ENCODE measurements around the gene TOPORS. TPM values are rescaled to one million over a fixed set of nuclear protein-coding genes. Genes with fewer than 3 reads are reported as not detected.
A peak's percentile ranks its signal among the peaks of the same experiment; 100 is the strongest.

Gene TOPORS
- total RNA-seq, 1 donor from 2014 or later: 15.1 TPM

DNA sequence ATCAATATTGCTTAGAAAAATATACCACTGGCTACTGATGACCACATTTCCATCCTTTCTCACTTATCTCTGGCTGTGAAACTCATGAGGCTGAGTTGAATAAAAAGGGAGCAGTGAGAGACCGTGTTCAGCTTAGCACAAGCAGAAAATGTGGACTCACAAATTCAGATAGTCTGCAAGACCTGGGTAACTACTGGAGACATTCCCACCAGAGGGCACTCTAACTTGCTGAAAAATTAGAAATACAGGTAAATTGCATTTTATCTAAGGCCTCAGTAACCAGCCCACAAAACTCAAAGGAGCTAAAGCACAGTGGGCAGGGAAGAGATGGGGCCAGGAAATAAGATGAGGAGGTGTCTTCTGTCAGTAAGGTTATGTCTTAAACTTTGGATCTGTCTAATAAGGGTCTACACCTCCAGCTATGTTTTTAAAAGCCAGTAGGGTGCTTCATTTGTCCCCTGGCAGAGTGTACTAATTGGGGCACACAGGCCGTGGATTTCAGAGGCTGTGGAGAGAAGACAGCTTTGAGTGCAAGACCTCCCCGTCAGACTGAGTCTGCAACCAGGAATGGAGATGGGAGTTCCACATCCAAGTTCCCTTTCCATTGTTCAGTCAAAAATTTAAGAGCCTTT is 29.2 kb upstream of the TOPORS start:
- H3K4me1 ChIP-seq (ENCODE audit: control insufficient read depth in 3 of 3, insufficient read depth in 3 of 3, low read length in 3 of 3): no peaks in the 10 kb centered on the region
- no peak overlapping the region for H3K9ac ChIP-seq (ENCODE audit: low read depth in 1 of 3, low read length in 3 of 3)
- H3K9me3 ChIP-seq (ENCODE audit: control insufficient read depth in 3 of 3, low read length in 3 of 3): no peaks in the 10 kb centered on the region
- H3K36me3 ChIP-seq (ENCODE audit: control insufficient read depth in 3 of 3, insufficient read depth in 3 of 3, low read length in 3 of 3): no peaks in the 10 kb centered on the region
- H3K27me3 ChIP-seq (ENCODE audit: control insufficient read depth in 3 of 3, insufficient read depth in 3 of 3, low read length in 3 of 3): no peaks in the 10 kb centered on the region
- H3K4me3 ChIP-seq (ENCODE audit: low read length in 3 of 3): no peak overlapping the region
- no peak overlapping the region for H3K27ac ChIP-seq (ENCODE audit: low read depth, low read length)

DNA sequence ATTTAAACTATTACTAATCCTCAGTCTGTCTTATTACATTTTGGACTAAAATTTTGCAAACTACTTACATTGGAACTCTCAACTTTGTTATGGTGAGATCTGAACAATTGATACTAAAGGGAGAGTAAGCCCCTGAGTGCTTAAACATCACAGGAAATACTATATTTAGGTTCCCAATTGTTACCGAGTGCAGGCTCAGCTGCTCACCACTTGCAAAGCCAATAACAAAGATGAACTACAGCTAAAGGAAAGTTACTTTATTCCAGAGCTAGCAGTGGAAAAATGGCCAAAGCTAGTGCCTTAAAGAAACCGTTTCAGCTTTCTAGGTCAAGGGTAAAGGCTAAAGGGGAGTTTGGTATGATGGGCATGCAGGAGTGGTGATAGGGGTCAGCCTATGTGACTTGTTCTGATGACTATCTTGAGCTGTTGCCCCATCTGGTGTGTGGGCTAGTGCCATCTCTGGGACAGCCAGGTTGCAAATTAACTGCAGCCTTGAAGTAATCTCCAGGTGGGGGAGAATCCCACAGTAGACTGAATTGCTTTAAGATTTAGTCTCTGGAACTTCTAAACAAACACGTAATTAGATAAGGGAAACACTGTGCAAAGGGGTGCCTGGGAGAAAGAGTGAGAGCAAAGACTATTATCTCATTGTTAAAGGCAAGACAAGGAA is 28.4 kb upstream of the TOPORS start:
- H3K9me3 ChIP-seq (ENCODE audit: control insufficient read depth in 3 of 3, low read length in 3 of 3): no peaks in the 10 kb centered on the region
- H3K36me3 ChIP-seq (ENCODE audit: control insufficient read depth in 3 of 3, insufficient read depth in 3 of 3, low read length in 3 of 3): no peaks in the 10 kb centered on the region
- no peaks in the 10 kb centered on the region for H3K4me1 ChIP-seq (ENCODE audit: control insufficient read depth in 3 of 3, insufficient read depth in 3 of 3, low read length in 3 of 3)
- no peak overlapping the region for H3K4me3 ChIP-seq (ENCODE audit: low read length in 3 of 3)
- H3K27me3 ChIP-seq (ENCODE audit: control insufficient read depth in 3 of 3, insufficient read depth in 3 of 3, low read length in 3 of 3): no peaks in the 10 kb centered on the region
- H3K9ac ChIP-seq (ENCODE audit: low read depth in 1 of 3, low read length in 3 of 3): no peak overlapping the region
- H3K27ac ChIP-seq (ENCODE audit: low read depth, low read length): no peak overlapping the region

DNA sequence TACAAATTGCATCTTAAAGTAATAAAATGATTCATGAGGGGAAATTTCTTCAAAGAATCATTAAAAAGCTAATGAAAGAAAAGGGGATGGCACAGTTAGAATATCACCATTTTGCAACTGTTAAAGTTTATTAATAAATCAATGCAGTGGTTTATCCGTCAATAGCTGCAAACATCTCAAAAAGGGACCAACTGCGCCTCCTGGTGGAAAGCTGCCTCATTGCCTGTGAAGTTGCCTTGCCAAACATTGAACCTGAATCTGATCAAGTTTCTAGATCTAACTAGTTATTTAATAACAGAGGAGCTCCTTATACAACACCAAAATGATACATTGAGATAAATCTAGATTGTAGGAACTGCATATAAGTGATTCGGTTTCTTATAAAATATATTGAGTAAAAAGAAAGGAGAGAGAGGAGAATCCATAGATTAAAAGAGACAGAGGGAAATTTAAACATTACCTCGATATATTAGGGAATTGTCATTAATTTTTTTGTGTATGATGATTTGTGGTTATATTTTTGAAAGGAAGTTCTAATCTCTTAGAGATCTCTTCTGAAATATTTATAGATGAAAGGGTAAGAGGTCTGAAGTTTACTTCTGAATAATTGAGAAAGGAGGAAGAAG is 27.4 kb upstream of the TOPORS start:
- H3K27me3 ChIP-seq (ENCODE audit: control insufficient read depth in 3 of 3, insufficient read depth in 3 of 3, low read length in 3 of 3): no peaks in the 10 kb centered on the region
- no peak overlapping the region for H3K4me3 ChIP-seq (ENCODE audit: low read length in 3 of 3)
- H3K9ac ChIP-seq (ENCODE audit: low read depth in 1 of 3, low read length in 3 of 3): no peak overlapping the region
- no peaks in the 10 kb centered on the region for H3K9me3 ChIP-seq (ENCODE audit: control insufficient read depth in 3 of 3, low read length in 3 of 3)
- no peaks in the 10 kb centered on the region for H3K4me1 ChIP-seq (ENCODE audit: control insufficient read depth in 3 of 3, insufficient read depth in 3 of 3, low read length in 3 of 3)
- H3K36me3 ChIP-seq (ENCODE audit: control insufficient read depth in 3 of 3, insufficient read depth in 3 of 3, low read length in 3 of 3): no peaks in the 10 kb centered on the region
- no peak overlapping the region for H3K27ac ChIP-seq (ENCODE audit: low read depth, low read length)

DNA sequence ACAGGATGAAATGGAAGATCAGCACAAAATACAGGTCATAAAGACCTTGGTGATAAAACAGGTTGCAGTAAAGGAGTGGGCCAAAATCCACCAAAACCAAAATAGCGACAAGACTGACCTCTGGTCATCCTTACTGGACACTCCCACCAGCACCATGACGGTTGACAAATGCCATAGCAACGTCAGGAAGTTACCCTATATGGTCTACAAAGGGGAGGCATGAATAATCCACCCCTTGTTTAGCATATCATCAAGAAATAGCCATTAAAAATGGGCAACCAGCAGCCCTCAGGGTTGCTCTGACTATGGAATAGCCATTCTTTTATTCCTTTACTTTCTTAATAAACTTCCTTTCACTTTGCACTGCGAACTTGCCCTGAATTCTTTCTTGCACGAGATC is 26.6 kb upstream of the TOPORS start:
- no peaks in the 10 kb centered on the region for H3K4me1 ChIP-seq (ENCODE audit: control insufficient read depth in 3 of 3, insufficient read depth in 3 of 3, low read length in 3 of 3)
- H3K9ac ChIP-seq (ENCODE audit: low read depth in 1 of 3, low read length in 3 of 3): peak overlapping the region in 1 of 3 donors; percentile 57
- no peaks in the 10 kb centered on the region for H3K9me3 ChIP-seq (ENCODE audit: control insufficient read depth in 3 of 3, low read length in 3 of 3)
- H3K36me3 ChIP-seq (ENCODE audit: control insufficient read depth in 3 of 3, insufficient read depth in 3 of 3, low read length in 3 of 3): no peaks in the 10 kb centered on the region
- H3K27me3 ChIP-seq (ENCODE audit: control insufficient read depth in 3 of 3, insufficient read depth in 3 of 3, low read length in 3 of 3): no peaks in the 10 kb centered on the region
- no peak overlapping the region for H3K4me3 ChIP-seq (ENCODE audit: low read length in 3 of 3)
- H3K27ac ChIP-seq (ENCODE audit: low read depth, low read length): no peak overlapping the region

- Histone ChIP-seq H3K9me3 (ENCODE audit: control insufficient read depth in 3 of 3, low read length in 3 of 3) (no peaks in the 10 kb centered on the region), H3K4me3 (ENCODE audit: low read length in 3 of 3) (no peak overlapping the region), H3K9ac (ENCODE audit: low read depth in 1 of 3, low read length in 3 of 3) (no peak overlapping the region), H3K36me3 (ENCODE audit: control insufficient read depth in 3 of 3, insufficient read depth in 3 of 3, low read length in 3 of 3) (no peaks in the 10 kb centered on the region), H3K27me3 (ENCODE audit: control insufficient read depth in 3 of 3, insufficient read depth in 3 of 3, low read length in 3 of 3) (no peaks in the 10 kb centered on the region), H3K27ac (ENCODE audit: low read depth, low read length) (no peak overlapping the region), H3K4me1 (ENCODE audit: control insufficient read depth in 3 of 3, insufficient read depth in 3 of 3, low read length in 3 of 3) (peaks cover 5 to 7% (median 6%) of the 10 kb centered on the region in 3 donors)
Measured at GRCh38 chr9:32577316-32577715, 24.9 kb upstream of the TOPORS start.

DNA sequence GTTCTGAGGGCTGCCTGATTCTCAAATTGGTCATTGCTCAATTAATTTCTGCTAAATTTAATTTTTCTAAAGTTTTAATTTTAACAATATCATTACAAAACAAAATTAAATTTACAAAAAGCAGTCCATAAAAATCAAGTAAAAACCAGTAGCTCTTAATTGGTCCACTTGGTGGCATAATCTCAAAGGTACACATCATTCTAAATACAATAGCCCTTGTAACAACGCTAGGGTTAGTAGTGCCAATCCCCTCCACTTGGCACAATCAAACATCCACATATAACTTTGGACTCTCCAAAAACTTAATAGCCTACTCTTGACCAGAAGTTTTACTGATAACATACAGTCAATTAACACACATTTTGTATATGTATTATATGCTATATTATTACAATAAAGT is 22.5 kb upstream of the TOPORS start:
- no peak overlapping the region for H3K9ac ChIP-seq (ENCODE audit: low read depth in 1 of 3, low read length in 3 of 3)
- peaks cover 12 to 23% (median 19%) of the 10 kb centered on the region in 3 donors for H3K4me1 ChIP-seq (ENCODE audit: control insufficient read depth in 3 of 3, insufficient read depth in 3 of 3, low read length in 3 of 3)
- H3K4me3 ChIP-seq (ENCODE audit: low read length in 3 of 3): no peak overlapping the region
- H3K27me3 ChIP-seq (ENCODE audit: control insufficient read depth in 3 of 3, insufficient read depth in 3 of 3, low read length in 3 of 3): no peaks in the 10 kb centered on the region
- no peaks in the 10 kb centered on the region for H3K9me3 ChIP-seq (ENCODE audit: control insufficient read depth in 3 of 3, low read length in 3 of 3)
- H3K36me3 ChIP-seq (ENCODE audit: control insufficient read depth in 3 of 3, insufficient read depth in 3 of 3, low read length in 3 of 3): peaks cover 0 to 3% (median 2%) of the 10 kb centered on the region in 3 donors
- H3K27ac ChIP-seq (ENCODE audit: low read depth, low read length): no peak overlapping the region

DNA sequence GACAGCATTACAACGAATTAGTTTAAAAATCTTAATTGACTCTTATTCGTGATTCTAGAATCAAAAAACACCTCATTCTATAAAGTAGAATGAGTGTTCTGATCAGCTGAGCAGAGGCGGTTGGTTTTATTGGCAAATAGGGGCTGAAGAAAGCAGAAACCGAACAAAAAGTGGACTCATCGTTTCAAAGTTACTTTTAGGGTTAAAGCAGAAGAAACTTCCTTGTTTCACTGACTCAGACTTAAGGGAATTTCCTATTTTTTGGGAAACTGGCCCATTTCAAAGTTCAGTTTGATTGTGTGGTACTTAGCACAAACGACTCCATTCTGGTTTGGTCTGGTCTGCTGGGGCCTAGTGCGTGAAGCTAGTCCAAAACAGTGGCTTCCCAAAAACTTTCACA is 21.4 kb upstream of the TOPORS start:
- H3K27ac ChIP-seq (ENCODE audit: low read depth, low read length): peak overlapping the region; percentile 87
- H3K4me3 ChIP-seq (ENCODE audit: low read length in 3 of 3): peak overlapping the region in 2 of 3 donors; percentile 97 to 98
- H3K9ac ChIP-seq (ENCODE audit: low read depth in 1 of 3, low read length in 3 of 3): peak overlapping the region in 1 of 3 donors; percentile 94
- no peaks in the 10 kb centered on the region for H3K9me3 ChIP-seq (ENCODE audit: control insufficient read depth in 3 of 3, low read length in 3 of 3)
- H3K4me1 ChIP-seq (ENCODE audit: control insufficient read depth in 3 of 3, insufficient read depth in 3 of 3, low read length in 3 of 3): peaks cover 12 to 24% (median 19%) of the 10 kb centered on the region in 3 donors
- H3K27me3 ChIP-seq (ENCODE audit: control insufficient read depth in 3 of 3, insufficient read depth in 3 of 3, low read length in 3 of 3): no peaks in the 10 kb centered on the region
- peaks cover 0 to 8% (median 2%) of the 10 kb centered on the region in 3 donors for H3K36me3 ChIP-seq (ENCODE audit: control insufficient read depth in 3 of 3, insufficient read depth in 3 of 3, low read length in 3 of 3)

DNA sequence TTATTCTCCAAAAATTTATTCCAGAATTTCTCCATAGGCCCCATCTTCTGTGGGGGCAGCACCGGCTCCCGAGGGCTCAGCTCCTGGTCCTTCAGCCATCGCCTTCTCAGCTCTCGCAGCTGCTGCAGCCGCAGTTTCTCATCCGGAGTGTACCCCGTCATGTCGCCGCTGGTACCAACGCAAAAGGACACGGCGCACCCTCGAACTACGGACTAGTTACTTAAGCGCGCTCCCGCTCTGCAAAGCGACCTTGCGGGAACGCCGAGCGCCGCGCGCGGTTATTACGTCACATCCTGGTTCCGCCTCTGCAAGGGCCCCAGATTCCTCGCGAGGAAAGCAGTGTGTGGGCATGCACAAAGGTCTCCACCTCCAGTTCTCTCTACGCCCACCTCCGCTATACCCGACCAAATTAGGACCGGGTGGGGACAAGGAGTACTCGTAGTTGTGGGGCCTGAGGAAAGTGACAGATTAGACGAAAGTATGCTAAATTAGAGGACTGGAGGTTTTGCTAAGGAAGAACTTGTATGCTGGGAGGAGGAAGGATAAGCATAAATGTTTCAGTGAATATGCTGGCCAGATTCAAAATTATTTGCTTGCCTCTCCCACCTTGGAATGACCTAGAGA is 20.6 kb upstream of the TOPORS start, which contains the start of gene NDUFB6:
TSS of gene NDUFB6 (minus strand) at position 260 of the 624 bp plus-strand sequence. CDS start at position 161, 99 bp downstream.
- Histone ChIP-seq H3K4me1 (ENCODE audit: control insufficient read depth in 3 of 3, insufficient read depth in 3 of 3, low read length in 3 of 3) (peaks cover 12 to 24% (median 19%) of the 10 kb centered on the region in 3 donors), H3K4me3 (ENCODE audit: low read length in 3 of 3) (peak within 1 kb of the TSS; percentile 86 to 98 (median 97)), H3K27me3 (ENCODE audit: control insufficient read depth in 3 of 3, insufficient read depth in 3 of 3, low read length in 3 of 3) (no peaks in the 10 kb centered on the region), H3K27ac (ENCODE audit: low read depth, low read length) (peak within 1 kb of the TSS; percentile 87), H3K36me3 (ENCODE audit: control insufficient read depth in 3 of 3, insufficient read depth in 3 of 3, low read length in 3 of 3) (peaks cover under 1 to 11% (median 2%) of the 10 kb centered on the region in 3 donors), H3K9me3 (ENCODE audit: control insufficient read depth in 3 of 3, low read length in 3 of 3) (no peaks in the 10 kb centered on the region), H3K9ac (ENCODE audit: low read depth in 1 of 3, low read length in 3 of 3) (peak within 1 kb of the TSS; percentile 94 to 97 (median 95))

DNA sequence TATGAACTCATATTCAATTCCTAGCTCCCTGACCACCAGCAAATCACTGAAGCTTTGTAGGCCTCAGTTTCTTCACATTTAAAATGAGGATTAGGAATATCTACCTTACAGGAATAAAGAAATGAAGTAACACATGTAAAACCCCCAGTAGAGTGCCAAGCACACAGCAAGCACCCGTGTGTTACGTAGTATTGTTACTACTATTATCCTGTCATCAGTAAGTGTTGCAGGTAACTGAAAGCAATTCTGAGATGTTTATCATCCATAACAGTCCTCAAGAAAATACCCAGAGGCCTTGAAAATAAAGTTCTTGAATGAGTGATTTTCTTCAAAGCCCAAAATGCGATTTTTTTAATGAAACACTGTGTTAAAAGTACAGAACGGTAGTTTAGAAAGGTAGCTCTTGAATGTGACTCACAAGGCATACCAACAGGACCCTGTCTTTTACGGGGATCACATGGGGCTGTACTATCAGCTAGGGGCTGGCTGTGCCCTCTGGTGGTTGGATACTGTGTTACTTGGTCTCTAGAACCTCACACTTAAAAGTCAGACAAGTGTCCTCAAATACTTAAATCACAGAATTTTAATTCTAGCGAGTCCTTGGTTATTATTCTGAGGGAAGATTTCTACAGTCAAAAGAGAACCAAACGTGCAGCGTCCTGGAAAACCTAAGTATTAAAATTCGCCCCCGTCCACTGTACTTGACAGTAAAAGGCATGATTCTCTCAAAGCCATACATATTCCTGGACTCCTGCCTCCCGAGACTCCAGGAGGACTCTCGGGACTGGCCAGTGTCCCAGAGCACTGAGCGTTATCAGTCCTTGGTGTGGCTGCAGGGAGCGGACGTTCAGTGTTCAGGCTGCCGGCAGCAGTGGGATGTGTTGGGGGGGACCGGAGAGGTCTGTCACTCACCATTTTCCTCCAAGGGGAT is 19.8 kb upstream of the TOPORS start:
- Histone ChIP-seq H3K9me3 (ENCODE audit: control insufficient read depth in 3 of 3, low read length in 3 of 3) (no peaks in the 10 kb centered on the region), H3K27me3 (ENCODE audit: control insufficient read depth in 3 of 3, insufficient read depth in 3 of 3, low read length in 3 of 3) (no peaks in the 10 kb centered on the region), H3K36me3 (ENCODE audit: control insufficient read depth in 3 of 3, insufficient read depth in 3 of 3, low read length in 3 of 3) (peaks cover 2 to 16% (median 3%) of the 10 kb centered on the region in 3 donors), H3K9ac (ENCODE audit: low read depth in 1 of 3, low read length in 3 of 3) (peak overlapping the region; percentile 94 to 97 (median 95)), H3K4me3 (ENCODE audit: low read length in 3 of 3) (peak overlapping the region; percentile 86 to 98 (median 97)), H3K27ac (ENCODE audit: low read depth, low read length) (peak overlapping the region; percentile 87), H3K4me1 (ENCODE audit: control insufficient read depth in 3 of 3, insufficient read depth in 3 of 3, low read length in 3 of 3) (peaks cover 12 to 24% (median 19%) of the 10 kb centered on the region in 3 donors)
